Measurements from ENCODE around the gene ZIC1.

The ZIC1 gene

DNA sequence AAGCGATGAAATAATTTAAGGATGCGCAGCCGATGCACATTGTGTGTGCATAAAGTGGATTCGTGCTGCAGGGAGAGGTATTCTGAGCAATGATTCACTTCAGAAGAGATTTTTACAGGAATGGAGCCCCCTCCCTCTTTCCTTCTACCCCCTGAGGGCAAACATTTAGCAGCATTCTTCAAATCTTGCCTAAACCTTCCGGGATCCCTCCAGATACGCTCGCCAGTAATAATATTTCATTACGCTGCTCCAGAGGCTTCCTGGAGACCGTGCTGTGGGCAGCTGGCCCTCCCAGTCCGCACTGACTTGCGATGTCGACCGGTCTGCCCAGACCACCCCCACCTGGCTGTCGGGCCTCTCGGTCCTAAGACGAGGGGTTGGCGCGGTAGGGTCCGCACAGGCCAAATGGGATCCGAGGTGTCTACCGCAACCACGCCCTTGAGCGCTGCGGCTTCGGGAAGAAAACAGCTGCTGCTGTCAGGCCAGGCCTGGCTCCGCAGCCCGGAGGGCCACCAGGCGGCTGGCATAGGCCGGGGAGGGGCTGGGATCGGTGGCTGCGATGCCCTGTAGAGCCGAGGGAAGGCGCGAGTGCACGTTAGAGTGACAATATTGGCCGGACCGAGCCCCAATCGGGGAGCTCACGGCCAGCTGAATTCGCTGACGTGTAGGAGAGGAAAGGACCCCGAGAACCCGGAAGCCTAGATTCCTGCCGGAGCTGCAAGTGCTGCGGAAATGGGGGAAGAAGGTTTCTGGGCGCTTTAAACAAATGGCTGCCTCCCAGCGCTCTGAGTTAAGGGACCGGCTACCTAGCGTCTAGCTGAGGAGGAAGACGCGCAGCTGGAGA lies 17.2 kb upstream of the ZIC1 start:
- Histone ChIP-seq H3K4me1 (ENCODE audit: low read length) (no peaks in the 10 kb centered on the region), H2AFZ (ENCODE audit: low read depth, low read length) (no peak overlapping the region), H3K9me3 (ENCODE audit: insufficient read depth, low read length) (0 out of 2 replicates have a peak, but pooled peaks cover 3% of the 10 kb centered on the region), H3K9ac (ENCODE audit: low read length) (no peak overlapping the region), H3K27ac (ENCODE audit: low read length) (no peak overlapping the region), H3K4me2 (ENCODE audit: low read length) (no peak overlapping the region), H3K36me3 (replicated peaks; ENCODE audit: low read depth, low read length) (no peaks in the 10 kb centered on the region), H3K79me2 (ENCODE audit: low read length) (no peaks in the 10 kb centered on the region), H3K4me3 (ENCODE audit: low read length) (no peak overlapping the region), H3K27me3 (ENCODE audit: low read depth, low read length) (no peaks in the 10 kb centered on the region), H4K20me1 (ENCODE audit: insufficient read depth, low read length) (no peaks in the 10 kb centered on the region)
- TF ChIP-seq, protein P1, sequence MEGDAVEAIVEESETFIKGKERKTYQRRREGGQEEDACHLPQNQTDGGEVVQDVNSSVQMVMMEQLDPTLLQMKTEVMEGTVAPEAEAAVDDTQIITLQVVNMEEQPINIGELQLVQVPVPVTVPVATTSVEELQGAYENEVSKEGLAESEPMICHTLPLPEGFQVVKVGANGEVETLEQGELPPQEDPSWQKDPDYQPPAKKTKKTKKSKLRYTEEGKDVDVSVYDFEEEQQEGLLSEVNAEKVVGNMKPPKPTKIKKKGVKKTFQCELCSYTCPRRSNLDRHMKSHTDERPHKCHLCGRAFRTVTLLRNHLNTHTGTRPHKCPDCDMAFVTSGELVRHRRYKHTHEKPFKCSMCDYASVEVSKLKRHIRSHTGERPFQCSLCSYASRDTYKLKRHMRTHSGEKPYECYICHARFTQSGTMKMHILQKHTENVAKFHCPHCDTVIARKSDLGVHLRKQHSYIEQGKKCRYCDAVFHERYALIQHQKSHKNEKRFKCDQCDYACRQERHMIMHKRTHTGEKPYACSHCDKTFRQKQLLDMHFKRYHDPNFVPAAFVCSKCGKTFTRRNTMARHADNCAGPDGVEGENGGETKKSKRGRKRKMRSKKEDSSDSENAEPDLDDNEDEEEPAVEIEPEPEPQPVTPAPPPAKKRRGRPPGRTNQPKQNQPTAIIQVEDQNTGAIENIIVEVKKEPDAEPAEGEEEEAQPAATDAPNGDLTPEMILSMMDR (IDR thresholded peaks at IDR 0.05; ENCODE audit: low read depth, low read length) = no peak
- no peak for TF ChIP-seq EZH2phosphoT487 (IDR thresholded peaks at IDR 0.05; ENCODE audit: low read depth)

DNA sequence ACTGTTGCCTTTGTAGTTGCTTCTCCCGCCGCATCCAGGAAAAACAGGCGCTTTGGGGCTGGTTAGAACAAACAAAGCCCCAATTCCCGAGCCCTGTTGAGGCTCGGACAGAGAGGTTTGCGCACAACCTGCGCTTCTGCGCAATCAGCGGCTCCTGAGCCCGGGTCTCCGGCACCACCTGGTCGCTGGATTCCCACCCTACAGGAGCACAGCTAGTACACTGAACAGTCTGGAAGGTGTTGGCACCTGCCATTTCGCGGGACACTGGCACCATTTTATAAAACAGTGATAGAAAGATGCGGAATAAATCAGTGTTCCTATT lies 16.6 kb upstream of the ZIC1 start:
- Histone ChIP-seq H3K27ac (ENCODE audit: low read length) (no peak overlapping the region), H3K36me3 (replicated peaks; ENCODE audit: low read depth, low read length) (no peaks in the 10 kb centered on the region), H3K27me3 (ENCODE audit: low read depth, low read length) (no peaks in the 10 kb centered on the region), H2AFZ (ENCODE audit: low read depth, low read length) (no peak overlapping the region), H3K79me2 (ENCODE audit: low read length) (no peaks in the 10 kb centered on the region), H3K9ac (ENCODE audit: low read length) (no peak overlapping the region), H3K4me1 (ENCODE audit: low read length) (no peaks in the 10 kb centered on the region), H3K4me2 (ENCODE audit: low read length) (no peak overlapping the region), H3K4me3 (ENCODE audit: low read length) (no peak overlapping the region), H4K20me1 (ENCODE audit: insufficient read depth, low read length) (no peaks in the 10 kb centered on the region), H3K9me3 (ENCODE audit: insufficient read depth, low read length) (0 out of 2 replicates have a peak, but pooled peaks cover 3% of the 10 kb centered on the region)
- TF ChIP-seq EZH2phosphoT487 (IDR thresholded peaks at IDR 0.05; ENCODE audit: low read depth) = no peak
- TF ChIP-seq, protein P1 (IDR thresholded peaks at IDR 0.05; ENCODE audit: low read depth, low read length) = no peak

- TF ChIP-seq, protein P1 (IDR thresholded peaks at IDR 0.05; ENCODE audit: low read depth, low read length) = no peak
- no peak for TF ChIP-seq EZH2phosphoT487 (IDR thresholded peaks at IDR 0.05; ENCODE audit: low read depth)
- H3K4me2 ChIP-seq (ENCODE audit: low read length) = no peak overlapping the region
- H3K36me3 ChIP-seq (replicated peaks; ENCODE audit: low read depth, low read length) = no peaks in the 10 kb centered on the region
- H2AFZ ChIP-seq (ENCODE audit: low read depth, low read length) = no peak overlapping the region
- H3K27me3 ChIP-seq (ENCODE audit: low read depth, low read length) = no peaks in the 10 kb centered on the region
- H3K9ac ChIP-seq (ENCODE audit: low read length) = no peak overlapping the region
- no peaks in the 10 kb centered on the region for H4K20me1 ChIP-seq (ENCODE audit: insufficient read depth, low read length)
- H3K9me3 ChIP-seq (ENCODE audit: insufficient read depth, low read length) = 0 out of 2 replicates have a peak, but pooled peaks cover 3% of the 10 kb centered on the region
- no peaks in the 10 kb centered on the region for H3K4me1 ChIP-seq (ENCODE audit: low read length)
- H3K27ac ChIP-seq (ENCODE audit: low read length) = no peak overlapping the region
- H3K79me2 ChIP-seq (ENCODE audit: low read length) = no peaks in the 10 kb centered on the region
- H3K4me3 ChIP-seq (ENCODE audit: low read length) = no peak overlapping the region
These were observed 15.8 kb upstream of the ZIC1 start for GRCh38 chr3:147393261-147393942.

Measured in OCI-LY3 (cell line).